Liver (tissue), 3 donors: Measurements from ENCODE around the gene RNGTT.

Experiments used
- CTCF ChIP-seq: fragments of 150-350 bp; IDR thresholded peaks from 2 replicates; pipeline ENCODE4 v1.5.1; 2017; ENCODE audit warnings: improper control_type of control experiment, low read depth, low read length; ENCODE audit not compliant: missing input control
- GABPA ChIP-seq, 2 donors: IDR thresholded peaks in 1 of 2; conservative IDR thresholded peaks in 1 of 2; 2 replicates each; pipeline ENCODE4 v1.6.1; 2016; ENCODE audit warnings: antibody characterized with exemption in 2 of 2, mild to moderate bottlenecking in 1 of 2, moderate library complexity in 1 of 2
- donor health status: healthy.
- donor health status: healthy.

GRCh38 chr6:88804701-88805100 lies 158.7 kb downstream of the RNGTT start:
- TF ChIP-seq CTCF (no peak), GABPA (IDR thresholded peaks at IDR 0.05 in 1 of 2, conservative IDR thresholded peaks at IDR 0.05 in 1 of 2) (no peak)
